Measurements from ENCODE around the gene SCRN2. TPM values are rescaled to one million over a fixed set of nuclear protein-coding genes. Genes with fewer than 3 reads are reported as not detected.

SCRN2 gene
- total RNA-seq, 3 donors from 2014 or later: 49.2 to 108 (median 54.9) TPM

DNA sequence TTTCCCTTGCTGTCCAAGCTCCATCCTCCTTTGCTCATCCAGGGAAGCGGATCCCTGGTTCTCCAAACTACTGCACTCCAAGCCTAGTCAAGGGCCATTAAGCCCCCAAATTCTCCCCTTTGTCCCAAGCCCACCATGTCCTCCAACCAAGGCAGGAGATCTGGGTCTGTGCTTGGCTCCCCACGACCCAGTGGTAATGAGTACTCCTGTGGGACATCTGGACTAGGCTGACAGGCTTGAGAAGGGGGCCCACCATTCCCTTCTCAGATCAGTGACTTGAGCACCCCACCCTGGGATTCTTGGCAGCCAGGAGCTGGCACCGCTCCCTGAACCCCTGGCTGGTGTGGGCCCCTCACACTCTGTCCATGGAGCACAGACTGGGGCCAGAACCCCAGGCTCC, 36.6 kb downstream of the SCRN2 start:
- H3K27ac ChIP-seq: no peak overlapping the region
- TF ChIP-seq POLR2AphosphoS5 (IDR thresholded peaks at IDR 0.05): no peak
- TF ChIP-seq, protein P1, sequence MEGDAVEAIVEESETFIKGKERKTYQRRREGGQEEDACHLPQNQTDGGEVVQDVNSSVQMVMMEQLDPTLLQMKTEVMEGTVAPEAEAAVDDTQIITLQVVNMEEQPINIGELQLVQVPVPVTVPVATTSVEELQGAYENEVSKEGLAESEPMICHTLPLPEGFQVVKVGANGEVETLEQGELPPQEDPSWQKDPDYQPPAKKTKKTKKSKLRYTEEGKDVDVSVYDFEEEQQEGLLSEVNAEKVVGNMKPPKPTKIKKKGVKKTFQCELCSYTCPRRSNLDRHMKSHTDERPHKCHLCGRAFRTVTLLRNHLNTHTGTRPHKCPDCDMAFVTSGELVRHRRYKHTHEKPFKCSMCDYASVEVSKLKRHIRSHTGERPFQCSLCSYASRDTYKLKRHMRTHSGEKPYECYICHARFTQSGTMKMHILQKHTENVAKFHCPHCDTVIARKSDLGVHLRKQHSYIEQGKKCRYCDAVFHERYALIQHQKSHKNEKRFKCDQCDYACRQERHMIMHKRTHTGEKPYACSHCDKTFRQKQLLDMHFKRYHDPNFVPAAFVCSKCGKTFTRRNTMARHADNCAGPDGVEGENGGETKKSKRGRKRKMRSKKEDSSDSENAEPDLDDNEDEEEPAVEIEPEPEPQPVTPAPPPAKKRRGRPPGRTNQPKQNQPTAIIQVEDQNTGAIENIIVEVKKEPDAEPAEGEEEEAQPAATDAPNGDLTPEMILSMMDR (IDR thresholded peaks at IDR 0.05): no peak
- TF ChIP-seq POLR2A (IDR thresholded peaks at IDR 0.05): no peak
- no peak for DNase-seq (ENCODE audit: low spot score in 2 of 2)
- H3K4me3 ChIP-seq: no peak overlapping the region
- H3K27me3 ChIP-seq: no peaks in the 10 kb centered on the region
- no peaks in the 10 kb centered on the region for H3K9me3 ChIP-seq
- intact Hi-C loops (cut with DNase I; ENCODE audit: low total_unique reads): no loop called here
- H3K36me3 ChIP-seq: no peaks in the 10 kb centered on the region
- H3K4me1 ChIP-seq: no peaks in the 10 kb centered on the region

DNA sequence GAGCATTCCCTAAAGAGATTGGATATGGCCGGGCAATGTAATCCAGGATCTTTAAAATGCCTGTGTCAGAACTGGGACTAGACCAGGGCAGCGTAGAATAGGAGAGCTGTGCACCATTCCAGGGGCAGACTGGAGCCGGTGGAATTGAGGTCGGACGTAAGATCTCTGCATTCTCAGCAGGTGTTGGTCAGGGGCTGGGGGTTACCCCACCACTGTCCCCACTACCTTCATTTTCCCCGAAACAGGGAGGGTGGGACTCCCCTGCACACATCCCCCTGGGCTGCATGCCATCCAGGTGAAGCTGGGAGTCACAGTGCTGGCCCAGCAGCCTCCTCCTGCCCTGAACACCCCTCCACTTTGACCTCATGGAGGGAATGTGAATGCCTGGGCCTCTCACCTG, 37.3 kb downstream of the SCRN2 start:
- no peaks in the 10 kb centered on the region for H3K9me3 ChIP-seq
- no peak for TF ChIP-seq POLR2A (IDR thresholded peaks at IDR 0.05)
- TF ChIP-seq, protein P1 (IDR thresholded peaks at IDR 0.05): no peak
- TF ChIP-seq POLR2AphosphoS5 (IDR thresholded peaks at IDR 0.05): no peak
- H3K36me3 ChIP-seq: no peaks in the 10 kb centered on the region
- no peak overlapping the region for H3K4me3 ChIP-seq
- intact Hi-C loops (cut with DNase I; ENCODE audit: low total_unique reads): no loop called here
- no peak for DNase-seq (ENCODE audit: low spot score in 2 of 2)
- no peak overlapping the region for H3K27ac ChIP-seq
- H3K27me3 ChIP-seq: no peaks in the 10 kb centered on the region
- H3K4me1 ChIP-seq: no peaks in the 10 kb centered on the region

- DNase-seq (ENCODE audit: low spot score in 2 of 2): no peak
- TF ChIP-seq POLR2A (IDR thresholded peaks at IDR 0.05) (no peak), POLR2AphosphoS5 (IDR thresholded peaks at IDR 0.05) (no peak)
- TF ChIP-seq, protein P1 (IDR thresholded peaks at IDR 0.05): no peak
- no peaks in the 10 kb centered on the region for H3K4me1 ChIP-seq
- no peaks in the 10 kb centered on the region for H3K36me3 ChIP-seq
- intact Hi-C loops (cut with DNase I; ENCODE audit: low total_unique reads): no loop called here
- H3K27ac ChIP-seq: no peak overlapping the region
- H3K27me3 ChIP-seq: no peaks in the 10 kb centered on the region
- H3K4me3 ChIP-seq: no peak overlapping the region
- no peaks in the 10 kb centered on the region for H3K9me3 ChIP-seq
Measured at GRCh38 chr17:47803201-47803600, 37.9 kb downstream of the SCRN2 start.

GRCh38 chr17:47802341-47803022, 38.6 kb downstream of the SCRN2 start:
- peak in 1 of 2 donors; percentile 50 for DNase-seq (ENCODE audit: low spot score in 2 of 2)
- intact Hi-C loops (cut with DNase I; ENCODE audit: low total_unique reads): no loop called here
- no peak for TF ChIP-seq POLR2A (IDR thresholded peaks at IDR 0.05)
- TF ChIP-seq, protein P1 (IDR thresholded peaks at IDR 0.05): peak in 1 of 3 donors; percentile 51
- TF ChIP-seq POLR2AphosphoS5 (IDR thresholded peaks at IDR 0.05): no peak
- no peak overlapping the region for H3K4me3 ChIP-seq
- H3K9me3 ChIP-seq: no peaks in the 10 kb centered on the region
- no peaks in the 10 kb centered on the region for H3K27me3 ChIP-seq
- H3K36me3 ChIP-seq: no peaks in the 10 kb centered on the region
- no peak overlapping the region for H3K27ac ChIP-seq
- H3K4me1 ChIP-seq: no peaks in the 10 kb centered on the region

DNA sequence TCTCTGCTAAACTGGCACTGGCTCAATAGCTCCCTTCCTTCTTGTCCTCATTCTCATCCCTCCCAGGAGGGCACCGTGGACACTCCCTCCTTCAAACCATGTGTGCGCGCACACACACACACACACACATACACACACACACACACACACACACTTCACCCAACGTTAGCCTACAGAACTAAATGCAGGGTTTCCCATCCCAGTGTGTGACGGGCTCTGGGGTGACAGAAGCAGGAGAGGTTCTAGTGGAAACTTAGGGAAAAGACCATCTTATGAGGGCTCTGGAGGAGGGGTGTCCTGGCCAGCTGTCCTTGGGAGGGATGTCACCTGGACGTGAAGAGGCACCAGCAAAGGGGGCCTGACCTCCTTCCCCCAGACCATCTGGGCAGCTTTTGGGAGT, 39.2 kb downstream of the SCRN2 start:
- no peak for TF ChIP-seq POLR2AphosphoS5 (IDR thresholded peaks at IDR 0.05)
- TF ChIP-seq, protein P1 (IDR thresholded peaks at IDR 0.05): no peak
- TF ChIP-seq POLR2A (IDR thresholded peaks at IDR 0.05): no peak
- H3K9me3 ChIP-seq: no peaks in the 10 kb centered on the region
- no peaks in the 10 kb centered on the region for H3K4me1 ChIP-seq
- DNase-seq (ENCODE audit: low spot score in 2 of 2): peak in 1 of 2 donors; percentile 31
- H3K27me3 ChIP-seq: no peaks in the 10 kb centered on the region
- H3K36me3 ChIP-seq: no peaks in the 10 kb centered on the region
- no peak overlapping the region for H3K27ac ChIP-seq
- no peak overlapping the region for H3K4me3 ChIP-seq
- intact Hi-C loops (cut with DNase I; ENCODE audit: low total_unique reads): no loop called here

Measured in breast epithelium (tissue), 4 donors.